Stromal cell of bone marrow (primary cell): ENCODE results near the gene TBXAS1.

Source experiments
- DNase-seq: peaks from one replicate; pipeline ENCODE4 v3.0.0-alpha.2; 2012; ENCODE audit warnings: low read depth

The TBXAS1 gene

GRCh38 chr7:139948167-139948566 is 119.1 kb downstream of the TBXAS1 start:
- DNase-seq = no peak

GRCh38 chr7:139948587-139949335 is 119.7 kb downstream of the TBXAS1 start:
- DNase-seq = no peak

GRCh38 chr7:139949629-139950028 is 120.6 kb downstream of the TBXAS1 start:
- DNase-seq = no peak

GRCh38 chr7:139950881-139951525 is 121.9 kb downstream of the TBXAS1 start:
- no peak for DNase-seq

GRCh38 chr7:139953229-139953628 is 124.2 kb downstream of the TBXAS1 start:
- DNase-seq = no peak

- DNase-seq = no peak
Observed at GRCh38 chr7:139955109-139955820, 126.2 kb downstream of the TBXAS1 start.

GRCh38 chr7:139958599-139959284 is 129.7 kb downstream of the TBXAS1 start:
- DNase-seq = no peak

- DNase-seq = no peak
Observed at GRCh38 chr7:139959285-139959628, 130.2 kb downstream of the TBXAS1 start.

- no peak for DNase-seq
Observed at GRCh38 chr7:139959718-139960117, 130.7 kb downstream of the TBXAS1 start.

GRCh38 chr7:139960157-139960556 is 131.1 kb downstream of the TBXAS1 start:
- DNase-seq = no peak

- DNase-seq = no peak
Observed at GRCh38 chr7:139965942-139966628, 137.0 kb downstream of the TBXAS1 start.

- DNase-seq = no peak
Observed at GRCh38 chr7:139966949-139967348, 137.9 kb downstream of the TBXAS1 start.

GRCh38 chr7:139968931-139969330 is 139.9 kb downstream of the TBXAS1 start:
- DNase-seq = no peak

- no peak for DNase-seq
Observed at GRCh38 chr7:139972029-139972428, 143.0 kb downstream of the TBXAS1 start.

- no peak for DNase-seq
Observed at GRCh38 chr7:139973101-139974050, 144.3 kb downstream of the TBXAS1 start.

GRCh38 chr7:139974179-139974811 is 145.2 kb downstream of the TBXAS1 start:
- DNase-seq = no peak

GRCh38 chr7:139976055-139976837 is 147.2 kb downstream of the TBXAS1 start:
- no peak for DNase-seq

GRCh38 chr7:139976838-139977656 is 148.0 kb downstream of the TBXAS1 start:
- DNase-seq = no peak

- no peak for DNase-seq
Observed at GRCh38 chr7:139981511-139981895, 152.4 kb downstream of the TBXAS1 start.
